A673 (cell line): ENCODE data around the gene ANKRD52. TPM values are rescaled to one million over a fixed set of nuclear protein-coding genes. Genes with fewer than 3 reads are reported as not detected.

Source experiments
- BruUV-seq: library from RNA; stranded (reverse); fragments of 400-500 nt; replicated peaks from 2 replicates; lab custom pipeline; 2021; lab: Mats Ljungman, UMichigan
- CTCF ChIA-PET: fragments of 300-600 bp; sonication (Branson Sonifier 250); formaldehyde crosslinking; loops from one replicate; lab custom pipeline; 2022; ENCODE audit warnings: antibody characterized with exemption; lab: Charles Lee
- POLR2A ChIA-PET: fragments of 300-600 bp; sonication (Branson Sonifier 250); formaldehyde crosslinking; loops from one replicate; lab custom pipeline; 2022; ENCODE audit warnings: antibody characterized with exemption; ENCODE audit not compliant: low non-redundant PET; lab: Charles Lee
- DNase-seq: peaks from one replicate; pipeline ENCODE4 v3.0.0-alpha.2; 2015; ENCODE audit warnings: low spot score
- H3K27ac ChIP-seq: fragments of 200-600 bp; sonication (generic); 2 replicates; pipeline ENCODE4 v1.5.1; 2016; ENCODE audit warnings: mixed run types, low read depth, mild to moderate bottlenecking, mixed read lengths, antibody characterized with exemption, low read length; ENCODE audit not compliant: poor library complexity, severe bottlenecking
- H3K27me3 ChIP-seq: fragments of 200-600 bp; sonication (generic); replicated peaks from 2 replicates; pipeline ENCODE4 v1.6.1; 2017; ENCODE audit warnings: mixed run types, low read depth, mild to moderate bottlenecking, mixed read lengths, antibody characterized with exemption, low read length; ENCODE audit not compliant: insufficient read depth, poor library complexity
- H3K36me3 ChIP-seq: fragments of 200-600 bp; sonication (generic); 2 replicates; pipeline ENCODE4 v1.6.1; 2016; ENCODE audit warnings: mixed run types, mild to moderate bottlenecking, mixed read lengths, antibody characterized with exemption, low read length; ENCODE audit not compliant: insufficient read depth, poor library complexity, severe bottlenecking
- H3K4me1 ChIP-seq: fragments of 200-600 bp; sonication (generic); 2 replicates; pipeline ENCODE4 v1.6.1; 2017; ENCODE audit warnings: mixed run types, mild to moderate bottlenecking, mixed read lengths, antibody characterized with exemption, low read length; ENCODE audit not compliant: insufficient read depth, poor library complexity, severe bottlenecking
- H3K4me3 ChIP-seq: fragments of 200-600 bp; sonication (generic); 2 replicates; pipeline ENCODE4 v1.5.1; 2016; ENCODE audit warnings: low read depth, mixed run types, mild to moderate bottlenecking, mixed read lengths, low read length; ENCODE audit not compliant: poor library complexity, severe bottlenecking
- H3K9me3 ChIP-seq: fragments of 200-600 bp; sonication (generic); 2 replicates; pipeline ENCODE4 v1.6.1; 2016; ENCODE audit warnings: mixed run types, low read depth, mild to moderate bottlenecking, mixed read lengths, antibody characterized with exemption, low read length; ENCODE audit not compliant: poor library complexity, severe bottlenecking
- EZH2 ChIP-seq: fragments of 200-600 bp; sonication (generic); IDR thresholded peaks from 2 replicates; pipeline ENCODE4 v1.6.1; 2017; ENCODE audit warnings: borderline replicate concordance, low read depth, mild to moderate bottlenecking, mixed read lengths, antibody characterized with exemption, low read length; ENCODE audit not compliant: poor library complexity, severe bottlenecking
- intact Hi-C: fragments of 100-400 bp; cut with micrococcal nuclease; formaldehyde crosslinking; loops from one replicate; pipeline ENCODE4 v1.10.0; 2022; ENCODE audit not compliant: unreplicated experiment
- total RNA-seq: library from RNA; stranded (reverse); gene quantifications from 2 replicates; pipeline ENCODE4 v1.2.3, GENCODE V29; 2021
- TF ChIP-seq, protein P1 (sequence below): fragments of 300-800, 200-600 bp; sonication (generic); conservative IDR thresholded peaks from 2 replicates; pipeline ENCODE4 v1.5.1; 2017; ENCODE audit warnings: low read depth, mild to moderate bottlenecking, antibody characterized with exemption, low read length, moderate library complexity, mixed read lengths

The ANKRD52 gene
- total RNA-seq, 1 experiment from 2014 or later, result 74.7 TPM

DNA sequence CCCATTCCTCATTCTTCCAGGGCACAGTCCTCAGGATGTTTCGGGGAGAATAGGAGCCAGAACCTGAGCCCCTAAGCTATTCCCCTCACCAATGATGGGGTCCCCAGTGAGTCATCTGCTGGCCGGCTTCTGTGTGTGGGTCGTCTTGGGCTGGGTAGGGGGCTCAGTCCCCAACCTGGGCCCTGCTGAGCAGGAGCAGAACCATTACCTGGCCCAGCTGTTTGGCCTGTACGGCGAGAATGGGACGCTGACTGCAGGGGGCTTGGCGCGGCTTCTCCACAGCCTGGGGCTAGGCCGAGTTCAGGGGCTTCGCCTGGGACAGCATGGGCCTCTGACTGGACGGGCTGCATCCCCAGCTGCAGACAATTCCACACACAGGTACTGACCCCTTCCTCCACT, 27.0 kb downstream of the ANKRD52 start:
- Histone ChIP-seq H3K36me3 (no peaks in the 10 kb centered on the region), H3K9me3 (no peaks in the 10 kb centered on the region), H3K4me3 (no peak overlapping the region), H3K4me1 (no peaks in the 10 kb centered on the region), H3K27me3 (no peaks in the 10 kb centered on the region), H3K27ac (no peak overlapping the region)
- CTCF ChIA-PET, result interaction anchor here (0.6 kb wide), 1 partner anchor 323 kb away, joined by 7 read pairs; no protein-coding TSS in a partner anchor
- no peak for TF ChIP-seq EZH2
- TF ChIP-seq, protein P1, sequence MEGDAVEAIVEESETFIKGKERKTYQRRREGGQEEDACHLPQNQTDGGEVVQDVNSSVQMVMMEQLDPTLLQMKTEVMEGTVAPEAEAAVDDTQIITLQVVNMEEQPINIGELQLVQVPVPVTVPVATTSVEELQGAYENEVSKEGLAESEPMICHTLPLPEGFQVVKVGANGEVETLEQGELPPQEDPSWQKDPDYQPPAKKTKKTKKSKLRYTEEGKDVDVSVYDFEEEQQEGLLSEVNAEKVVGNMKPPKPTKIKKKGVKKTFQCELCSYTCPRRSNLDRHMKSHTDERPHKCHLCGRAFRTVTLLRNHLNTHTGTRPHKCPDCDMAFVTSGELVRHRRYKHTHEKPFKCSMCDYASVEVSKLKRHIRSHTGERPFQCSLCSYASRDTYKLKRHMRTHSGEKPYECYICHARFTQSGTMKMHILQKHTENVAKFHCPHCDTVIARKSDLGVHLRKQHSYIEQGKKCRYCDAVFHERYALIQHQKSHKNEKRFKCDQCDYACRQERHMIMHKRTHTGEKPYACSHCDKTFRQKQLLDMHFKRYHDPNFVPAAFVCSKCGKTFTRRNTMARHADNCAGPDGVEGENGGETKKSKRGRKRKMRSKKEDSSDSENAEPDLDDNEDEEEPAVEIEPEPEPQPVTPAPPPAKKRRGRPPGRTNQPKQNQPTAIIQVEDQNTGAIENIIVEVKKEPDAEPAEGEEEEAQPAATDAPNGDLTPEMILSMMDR, result no peak
- intact Hi-C loops, result no loop called here
- no TSS peak for BruUV-seq
- DNase-seq, result no peak
- POLR2A ChIA-PET, result no interaction called here

DNA sequence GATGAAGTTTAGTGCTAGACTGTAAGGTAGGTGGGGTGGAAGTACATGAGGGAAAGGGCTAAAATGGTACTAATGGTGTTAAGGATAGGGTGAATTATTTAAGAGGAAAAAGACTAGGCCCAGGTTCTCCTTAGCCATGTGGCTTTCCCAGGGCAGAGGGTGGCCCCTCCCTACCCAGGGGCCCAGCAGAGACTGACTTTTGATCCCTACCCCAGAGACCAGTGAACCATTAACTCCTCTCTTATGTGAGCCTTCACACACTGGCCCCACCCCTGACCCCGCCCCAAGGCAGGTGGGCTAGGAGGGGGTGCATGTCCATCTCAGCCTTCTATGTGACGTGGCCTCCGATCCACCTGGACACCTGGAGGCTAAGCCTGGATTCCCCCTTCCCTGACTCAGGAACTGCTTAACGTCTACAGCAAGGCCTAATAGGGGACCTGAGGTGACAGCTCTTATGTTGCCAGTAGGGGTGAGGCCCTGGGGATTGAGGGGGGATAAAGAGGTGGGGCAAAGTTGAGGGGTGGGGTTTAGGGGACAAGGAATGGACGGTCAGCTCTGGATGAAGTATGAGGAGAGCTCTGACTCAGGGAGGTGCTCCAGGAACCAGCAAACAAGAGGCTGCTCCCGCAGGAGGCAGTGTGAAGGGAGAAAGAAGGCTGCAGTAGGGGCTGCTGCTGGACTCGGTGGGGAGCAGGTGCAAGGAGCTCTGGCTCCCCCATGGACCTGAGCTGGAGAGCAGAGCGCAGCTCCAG, 27.6 kb downstream of the ANKRD52 start:
- no TSS peak for BruUV-seq
- Histone ChIP-seq H3K9me3 (no peaks in the 10 kb centered on the region), H3K27me3 (no peaks in the 10 kb centered on the region), H3K4me1 (no peaks in the 10 kb centered on the region), H3K27ac (no peak overlapping the region), H3K4me3 (no peak overlapping the region), H3K36me3 (no peaks in the 10 kb centered on the region)
- ChIA-PET CTCF (no interaction called here), POLR2A (no interaction called here)
- TF ChIP-seq EZH2, result no peak
- TF ChIP-seq, protein P1, result no peak
- intact Hi-C loops, result no loop called here
- no peak for DNase-seq

DNA sequence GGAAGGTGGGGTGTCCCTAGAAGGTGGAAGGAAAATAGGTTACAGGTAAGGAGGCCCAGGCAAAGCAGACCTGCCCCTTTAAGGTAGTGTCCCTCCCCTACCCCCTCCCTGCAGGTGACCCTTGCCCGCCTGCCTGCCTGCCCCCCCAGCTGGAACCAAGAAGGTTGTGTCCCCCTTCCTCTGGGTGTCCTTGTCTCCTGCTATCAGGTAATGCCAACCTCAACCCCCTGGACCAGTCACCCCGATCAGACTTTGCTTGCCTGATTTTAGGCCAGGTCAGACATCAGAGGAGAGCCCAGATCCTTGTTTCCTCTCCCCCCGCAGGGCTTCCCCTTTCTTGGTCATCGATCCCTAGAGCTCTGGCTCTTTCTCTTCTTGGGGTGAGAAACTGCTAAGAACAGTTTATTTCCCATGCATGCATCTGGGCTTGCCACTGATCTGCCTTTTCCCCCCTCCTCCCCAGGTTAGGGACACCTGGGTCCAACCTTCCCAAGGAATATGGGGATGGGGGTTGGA, 28.2 kb downstream of the ANKRD52 start, which contains the start of gene SLC39A5:
Gene SLC39A5, plus strand, starts transcription at position 136 of the 516 bp plus-strand sequence. CDS start 1,224 bp downstream, outside the sequence.
- intact Hi-C loops, result no loop called here
- Histone ChIP-seq H3K4me3 (no peak within 1 kb of the TSS), H3K9me3 (no peaks in the 10 kb centered on the region), H3K27me3 (no peaks in the 10 kb centered on the region), H3K4me1 (no peaks in the 10 kb centered on the region), H3K36me3 (no peaks in the 10 kb centered on the region), H3K27ac (no peak within 1 kb of the TSS)
- POLR2A ChIA-PET, result no interaction called here
- TF ChIP-seq EZH2, result no peak
- DNase-seq, result no peak
- CTCF ChIA-PET, result no interaction called here
- no TSS peak for BruUV-seq
